ENCODE measurements around the gene AGMAT. TPM values are rescaled to one million over a fixed set of nuclear protein-coding genes. Genes with fewer than 3 reads are reported as not detected.

Gene AGMAT
- total and polyA plus RNA-seq, 2 of the 8 experiments (the other 6 are each of a cell fraction or from before 2014, with no cell fraction given): 3.7 to 5.8 TPM

DNA sequence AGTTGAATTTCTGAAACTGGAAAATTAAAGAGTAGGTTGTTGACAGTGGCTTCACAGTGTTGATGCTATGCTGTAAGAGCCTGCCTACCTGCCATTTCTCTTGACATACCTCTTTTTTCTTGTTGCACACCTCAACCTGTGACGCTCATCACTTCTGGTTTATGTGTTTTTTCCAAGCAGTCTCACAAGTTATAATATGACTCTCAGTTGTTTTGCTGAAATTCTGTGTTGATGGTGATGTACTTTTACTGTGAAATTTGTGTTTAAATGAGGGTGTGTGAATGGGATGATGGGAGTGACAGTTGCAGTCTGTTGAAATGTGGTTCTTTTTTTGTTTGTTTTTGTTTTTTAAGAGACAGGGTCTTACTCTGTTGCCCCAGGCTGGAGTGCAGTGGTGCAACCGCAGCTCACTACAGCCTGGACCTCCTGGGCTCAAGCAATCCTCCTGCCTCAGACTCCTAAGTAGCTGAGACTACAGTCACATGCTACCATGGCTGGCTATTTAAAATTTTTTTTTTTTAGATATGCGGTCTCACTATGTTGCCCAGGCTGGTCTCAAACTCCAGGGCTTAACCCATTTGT is 39.4 kb upstream of the AGMAT start:
- POLR2A ChIA-PET (ENCODE audit: partially characterized antibody): interaction anchor here (0.6 to 0.7 kb wide), 3 partner anchors 33 to 225 kb away, joined by 3 read pairs; no protein-coding TSS in a partner anchor
- H2BK20ac ChIP-seq (ENCODE audit: low read length): no peak overlapping the region
- peaks cover 5 to 19% (median 14%) of the 10 kb centered on the region in 4 experiments; a peak in 7 of 8 replicates for H3K36me3 ChIP-seq (ENCODE audit: control insufficient read depth in 2 of 4, insufficient read depth in 4 of 4, low read length in 3 of 4)
- no peak overlapping the region for H2BK15ac ChIP-seq (ENCODE audit: low read length)
- H3K23me2 ChIP-seq (ENCODE audit: low read depth, low read length): no peaks in the 10 kb centered on the region
- H3K18ac ChIP-seq (ENCODE audit: extremely low read depth, low read length): no peak overlapping the region
- H4K5ac ChIP-seq (ENCODE audit: insufficient read length, low read depth, low read length): no peak overlapping the region
- H3K23ac ChIP-seq (ENCODE audit: insufficient read length): no peak overlapping the region
- no peak overlapping the region for H4K8ac ChIP-seq (ENCODE audit: extremely low read depth, insufficient read depth, low read length)
- H3K27me3 ChIP-seq (replicated peaks in 1 of 4; ENCODE audit: control insufficient read depth in 3 of 4, extremely low read depth in 1 of 4, insufficient read depth in 3 of 4, low read length in 3 of 4): no peaks in the 10 kb centered on the region
- no peak overlapping the region for H3K9ac ChIP-seq (replicated peaks in 1 of 4; ENCODE audit: extremely low read depth in 1 of 4, low read depth in 3 of 4, low read length in 3 of 4)
- 94% methylated on average over 3 of the region's 3 CpGs; no CpG with 5 or more reads in 1 of the 2 experiments for WGBS, 2 experiments (ENCODE audit: extremely low coverage in 1 of 2, insufficient coverage in 1 of 2, insufficient read length in 1 of 2, insufficient replicate concordance in 2 of 2, low coverage in 1 of 2, low lambda C conversion rate in 2 of 2, missing lambda C conversion rate in 1 of 2)
- no peak overlapping the region for H2AFZ ChIP-seq (ENCODE audit: low read length)
- no peak overlapping the region for H3K14ac ChIP-seq (ENCODE audit: insufficient read length)
- H2BK5ac ChIP-seq (ENCODE audit: low read depth, low read length): no peak overlapping the region
- peaks cover 24 to 92% of the 10 kb centered on the region in 2 experiments for H3K79me2 ChIP-seq (ENCODE audit: control insufficient read depth in 1 of 2, insufficient read depth in 2 of 2, low read length in 2 of 2)
- no peak overlapping the region for H3K56ac ChIP-seq (replicated peaks; ENCODE audit: insufficient read length, low read depth, low read length)
- H3K4me3 ChIP-seq (ENCODE audit: extremely low read depth in 1 of 4, insufficient read depth in 2 of 4, low read depth in 3 of 4, low read length in 4 of 4): no peak overlapping the region
- H2AK5ac ChIP-seq (ENCODE audit: low read depth, low read length): no peak overlapping the region
- no peak overlapping the region for H4K91ac ChIP-seq (replicated peaks; ENCODE audit: insufficient read length, low read length)
- H3K4me1 ChIP-seq (replicated peaks in 1 of 4; ENCODE audit: control insufficient read depth in 3 of 4, insufficient read depth in 4 of 4, low read length in 3 of 4): no peaks in the 10 kb centered on the region; a peak in 1 of 7 replicates
- no peak overlapping the region for H3K4me2 ChIP-seq (ENCODE audit: insufficient read depth in 1 of 2, low read depth in 2 of 2, low read length in 2 of 2)
- peaks cover 4% of the 10 kb centered on the region; the same call in 1 of the 2 replicates for H3K79me1 ChIP-seq (ENCODE audit: low read depth, low read length)
- no peak overlapping the region for H3K4ac ChIP-seq (replicated peaks; ENCODE audit: insufficient read length, low read depth, low read length)
- DNase-seq (ENCODE audit: low read depth in 1 of 2, low spot score in 2 of 2) (no peak), FAIRE-seq (no peak)
- H3K27ac ChIP-seq (ENCODE audit: low read depth, low read length): no peak overlapping the region
- no peak overlapping the region for H2BK120ac ChIP-seq (replicated peaks; ENCODE audit: low read depth, low read length)
- CTCF ChIA-PET (ENCODE audit: partially characterized antibody): interaction anchor here (0.6 to 1.2 kb wide), 4 partner anchors 30 to 93 kb away, joined by 3 read pairs; no protein-coding TSS in a partner anchor
- H3K9me3 ChIP-seq (ENCODE audit: insufficient read depth in 2 of 2, low read depth in 1 of 2, low read length in 1 of 2): no peaks in the 10 kb centered on the region
- H4K20me1 ChIP-seq (replicated peaks in 1 of 2; ENCODE audit: control insufficient read depth in 1 of 2, insufficient read depth in 2 of 2, low read length in 2 of 2): peaks cover 13 to 20% of the 10 kb centered on the region in 2 experiments
- no peak overlapping the region for H2BK12ac ChIP-seq (ENCODE audit: low read depth, low read length)
- TF ChIP-seq PHF8 (conservative IDR thresholded peaks at IDR 0.05; ENCODE audit: low read depth, low read length) (no peak), CBX8 (IDR thresholded peaks at IDR 0.05; ENCODE audit: borderline replicate concordance, low read depth, low read length) (no peak), HDAC2 (IDR thresholded peaks at IDR 0.05; ENCODE audit: borderline replicate concordance in 1 of 2, low read depth in 2 of 2, low read length in 2 of 2) (no peak), JUN (IDR thresholded peaks at IDR 0.05; ENCODE audit: low read depth, low read length) (no peak), RAD21 (IDR thresholded peaks at IDR 0.05 in 1 of 2, conservative IDR thresholded peaks at IDR 0.05 in 1 of 2; ENCODE audit: low read depth in 2 of 2, low read length in 2 of 2) (no peak), GTF2F1 (IDR thresholded peaks at IDR 0.05; ENCODE audit: borderline replicate concordance, low read depth, low read length) (no peak), EGR1 (IDR thresholded peaks at IDR 0.05; ENCODE audit: borderline replicate concordance, low read depth, low read length) (no peak), POU5F1 (IDR thresholded peaks at IDR 0.05; ENCODE audit: low read depth, low read length) (no peak), GABPA (IDR thresholded peaks at IDR 0.05; ENCODE audit: borderline replicate concordance, insufficient read depth, low read length) (no peak)
